Epidermal melanocyte (primary cell): ENCODE results near the gene ZBTB17.
A peak's percentile ranks its signal among the peaks of the same experiment; 100 is the strongest.
"Not testable (repeated sequence)": the region's sequence is repeated elsewhere in the genome, so short reads cannot be mapped to it uniquely, and the experiment has no call there.

Experiments used
- DNase-seq: peaks from one replicate; pipeline ENCODE4 v3.0.0; 2011; ENCODE audit warnings: low spot score; ENCODE audit not compliant: insufficient read length

The ZBTB17 gene

DNA sequence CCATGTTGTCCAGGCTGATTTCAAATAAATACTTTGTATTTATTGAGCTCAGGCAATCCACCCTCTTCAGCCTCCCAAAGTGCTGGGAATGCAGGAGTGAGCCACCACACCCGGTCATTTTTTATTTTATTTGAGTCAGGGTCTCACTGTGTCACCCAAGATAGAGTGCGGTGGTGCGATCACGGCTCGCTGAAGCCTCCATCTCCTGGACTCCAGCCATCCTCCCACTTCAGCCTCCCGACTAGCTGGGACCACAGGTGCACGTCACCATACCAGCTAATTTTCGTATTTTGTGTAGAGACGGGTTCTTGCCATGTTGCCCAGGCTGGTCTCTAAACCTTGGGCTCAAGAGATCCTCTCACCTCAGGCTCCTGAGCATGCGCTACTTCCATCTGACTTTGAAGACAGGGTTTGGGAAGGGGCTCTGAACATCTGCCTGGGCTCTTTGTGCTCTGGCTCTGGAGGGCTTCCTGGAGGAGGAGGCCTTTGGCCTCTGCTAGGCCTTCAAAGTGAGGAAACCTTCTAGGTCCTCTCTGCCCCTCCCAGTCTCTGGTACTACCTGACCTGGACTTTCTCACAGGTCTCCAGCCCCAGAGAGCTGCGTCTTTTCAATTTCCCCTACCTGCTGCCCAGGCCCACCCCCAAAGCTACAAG is 36.2 kb upstream of the ZBTB17 start:
- no peak for DNase-seq

DNA sequence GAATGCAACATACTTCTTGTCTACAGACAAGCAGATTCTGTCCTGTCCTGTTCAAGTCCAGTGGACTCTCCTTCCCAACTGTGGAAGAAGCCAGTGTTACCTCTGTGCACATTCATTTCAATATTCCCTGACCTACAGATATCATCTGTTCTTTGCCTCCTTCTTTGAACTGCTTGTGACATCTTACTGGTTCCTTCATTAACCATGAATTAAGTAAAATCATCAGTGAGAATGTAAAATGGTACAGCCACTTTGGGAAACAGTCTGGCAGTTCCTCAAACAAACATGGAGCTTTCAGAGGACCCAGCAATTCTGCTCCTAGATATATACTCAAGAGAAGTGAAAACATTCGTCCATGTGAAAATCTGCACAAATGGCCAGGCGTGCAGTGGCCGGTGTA is 34.9 kb upstream of the ZBTB17 start:
- DNase-seq = no peak

GRCh38 chr1:16009678-16010077 is 33.8 kb upstream of the ZBTB17 start:
- no peak for DNase-seq

- DNase-seq = peak; percentile 67
Observed at GRCh38 chr1:16009030-16009460, 33.1 kb upstream of the ZBTB17 start.

- no peak for DNase-seq
Observed at GRCh38 chr1:16007671-16008341, 31.9 kb upstream of the ZBTB17 start.

GRCh38 chr1:16006552-16007485 is 30.9 kb upstream of the ZBTB17 start:
- DNase-seq = no peak

DNA sequence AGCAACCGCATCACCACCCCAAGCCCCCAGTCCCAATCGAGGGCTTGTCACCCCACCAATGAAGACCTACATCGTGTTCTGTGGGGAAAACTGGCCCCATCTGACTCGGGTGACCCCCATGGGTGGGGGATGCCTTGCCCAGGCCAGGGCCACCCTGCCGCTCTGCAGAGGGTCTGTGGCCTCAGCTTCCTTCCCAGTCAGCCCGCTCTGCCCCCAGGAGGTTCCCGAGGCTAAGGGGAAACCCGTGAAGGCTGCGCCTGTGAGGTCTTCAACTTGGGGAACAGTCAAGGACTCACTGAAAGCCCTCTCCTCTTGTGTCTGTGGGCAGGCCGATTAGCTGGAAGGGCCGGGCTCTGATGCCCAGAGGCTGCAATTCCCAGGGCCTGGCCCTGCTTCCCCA is 30.1 kb upstream of the ZBTB17 start:
- DNase-seq = no peak

DNA sequence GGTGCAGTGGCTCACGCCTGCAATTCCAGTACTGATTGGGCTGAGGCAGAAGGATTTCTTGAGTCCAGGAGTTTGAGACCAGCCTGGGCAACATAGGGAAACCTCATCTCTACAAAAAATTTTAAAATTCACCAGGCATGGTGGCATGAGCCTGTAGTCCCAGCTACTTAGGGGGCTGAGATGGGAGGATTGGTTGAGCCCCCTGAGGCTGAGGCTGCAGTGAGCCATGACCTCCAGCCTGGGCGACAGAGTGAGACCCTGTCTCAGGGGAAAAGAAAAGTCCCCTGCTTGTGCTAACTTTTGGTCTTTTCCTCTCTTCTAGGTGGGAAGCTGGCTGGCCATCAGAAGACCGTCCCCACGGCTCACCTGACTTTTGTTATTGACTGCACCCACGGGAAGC is 29.7 kb upstream of the ZBTB17 start:
- DNase-seq = no peak

GRCh38 chr1:16001274-16001673 is 25.4 kb upstream of the ZBTB17 start:
- DNase-seq = not testable (repeated sequence)

DNA sequence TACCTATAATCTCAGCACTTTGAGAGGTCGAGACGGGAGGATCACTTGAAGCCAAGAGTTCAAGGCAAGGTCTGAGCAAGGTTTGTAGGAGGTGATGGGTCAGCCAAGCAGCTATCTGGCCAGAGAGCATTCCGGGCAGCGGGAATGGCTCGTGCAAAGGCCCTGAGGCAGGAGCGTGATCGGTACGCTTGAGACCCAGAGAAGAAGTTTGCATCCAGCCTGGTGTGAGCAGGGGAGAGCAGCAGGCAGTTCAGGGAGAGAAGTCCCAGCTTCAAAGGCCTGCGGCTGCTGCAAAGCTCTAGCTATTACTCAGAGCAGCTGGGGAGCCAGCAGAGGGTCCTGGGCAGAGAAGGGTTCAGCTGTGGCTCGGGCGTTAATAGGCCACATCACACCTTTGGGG is 23.0 kb upstream of the ZBTB17 start:
- DNase-seq = no peak

GRCh38 chr1:15997637-15998280 is 21.9 kb upstream of the ZBTB17 start:
- DNase-seq = no peak

DNA sequence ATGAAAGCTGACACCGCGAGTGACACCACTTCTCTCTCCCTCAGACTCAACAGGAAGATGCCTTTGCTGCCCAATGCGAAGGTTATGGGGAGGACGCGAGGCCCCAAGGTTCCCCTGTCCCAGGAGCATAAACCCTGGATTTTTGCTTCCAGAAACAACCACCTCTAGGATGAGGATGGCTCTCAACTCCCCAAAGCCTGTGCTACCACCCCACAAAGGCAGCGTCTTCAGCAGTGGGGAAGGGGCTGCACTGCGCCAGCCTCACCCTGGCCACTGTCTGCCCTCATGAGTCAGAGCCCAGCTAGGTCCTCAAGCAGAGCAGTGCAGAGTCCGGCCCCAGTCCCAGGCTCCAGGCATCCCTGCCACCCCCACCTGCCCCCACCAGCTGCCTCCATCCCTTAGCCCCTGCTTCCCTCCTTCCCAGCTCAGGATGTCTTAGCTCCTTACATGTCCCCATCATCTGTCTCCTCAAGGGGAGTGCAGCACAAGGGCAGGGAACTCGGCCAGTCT is 21.2 kb upstream of the ZBTB17 start:
- DNase-seq = no peak

GRCh38 chr1:15994590-15995351 is 18.9 kb upstream of the ZBTB17 start:
- peak; percentile 65 for DNase-seq

GRCh38 chr1:15994081-15994480 is 18.2 kb upstream of the ZBTB17 start:
- DNase-seq = no peak

- DNase-seq = no peak
Observed at GRCh38 chr1:15993666-15994065, 17.8 kb upstream of the ZBTB17 start.

- no peak for DNase-seq
Observed at GRCh38 chr1:15992582-15993500, 16.9 kb upstream of the ZBTB17 start.

DNA sequence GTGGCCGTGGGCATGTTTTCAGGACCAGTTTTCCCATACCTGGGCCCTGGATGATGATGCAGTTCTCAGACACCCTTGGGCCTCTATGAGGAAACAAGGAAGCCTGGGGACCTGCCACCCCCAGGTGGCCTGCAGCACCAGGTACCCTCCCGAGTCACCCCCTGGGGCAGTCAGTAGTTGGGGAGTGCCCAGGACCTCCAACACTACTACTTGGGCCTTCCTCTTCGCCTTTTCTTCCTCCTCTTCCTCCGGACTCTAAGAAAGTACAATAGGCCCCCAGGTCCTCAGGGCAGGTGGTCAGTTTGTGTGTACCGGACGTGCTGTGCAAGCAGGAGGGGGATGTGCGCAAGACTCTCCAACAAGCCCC is 16.3 kb upstream of the ZBTB17 start:
- no peak for DNase-seq

DNA sequence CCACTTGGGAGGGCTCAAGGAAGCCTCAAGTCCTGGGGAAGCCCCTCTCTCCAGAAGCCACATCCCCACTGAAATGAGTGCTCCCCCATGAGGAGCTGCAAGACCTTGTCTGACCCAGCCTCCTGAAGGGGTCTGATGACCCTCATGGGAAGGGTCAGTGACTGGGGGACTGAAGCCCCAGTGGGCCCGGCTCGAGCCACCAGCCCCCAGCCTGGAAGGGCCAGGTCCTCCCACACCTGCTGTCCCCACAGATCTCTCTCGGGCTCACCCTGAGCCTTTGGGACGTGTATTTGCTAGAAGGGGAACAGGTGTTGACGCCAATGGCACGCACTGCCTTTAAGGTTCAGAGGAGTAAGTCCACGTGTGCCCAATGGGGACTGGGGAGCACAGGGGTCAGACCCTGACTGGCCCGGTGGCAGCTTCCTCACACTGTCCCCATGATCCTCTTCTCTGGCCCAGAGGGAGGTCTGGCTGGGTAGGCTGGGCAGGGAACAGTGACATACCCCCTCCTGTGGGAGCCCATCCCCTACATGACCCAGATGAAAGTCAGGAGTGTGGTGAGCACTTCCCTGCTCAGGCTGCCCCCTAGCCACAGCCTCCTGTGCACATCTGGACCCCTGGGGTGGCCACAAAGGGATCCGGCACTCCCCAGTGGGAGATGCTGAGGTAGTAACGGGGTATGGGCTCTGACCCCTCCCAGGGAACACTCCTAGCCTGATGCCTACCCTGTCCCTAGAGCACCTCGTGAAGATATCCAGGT is 15.7 kb upstream of the ZBTB17 start:
- no peak for DNase-seq

- no peak for DNase-seq
Observed at GRCh38 chr1:15989776-15990175, 13.9 kb upstream of the ZBTB17 start.
